Measurements from ENCODE around the gene MARF1. TPM values are rescaled to one million over a fixed set of nuclear protein-coding genes. Genes with fewer than 3 reads are reported as not detected.
"Not testable (repeated sequence)": the region's sequence is repeated elsewhere in the genome, so short reads cannot be mapped to it uniquely, and the experiment has no call there.

Gene MARF1
- total and polyA plus RNA-seq, 3 experiments from 2014 or later: 16.9 to 75.3 (median 69.0) TPM

GRCh38 chr16:15667091-15667742 lies 24.3 kb upstream of the MARF1 start:
- Mint-ChIP-seq H3K9me3 (no peaks in the 10 kb centered on the region), H3K4me1 (peaks cover 10 to 25% (median 17%) of the 10 kb centered on the region in 3 donors), H3K36me3 (peaks cover 0 to 86% (median 12%) of the 10 kb centered on the region in 3 donors), H3K27ac (peak overlapping the region in 1 of 8 donors; percentile 50), H3K4me3 (no peak overlapping the region), H3K27me3 (no peaks in the 10 kb centered on the region)
- peaks cover 38% of the 10 kb centered on the region for H3K36me3 ChIP-seq (ENCODE audit: insufficient read depth, low read length)
- H3K4me1 ChIP-seq (ENCODE audit: insufficient read depth, low read length): peaks cover 6% of the 10 kb centered on the region
- POLR2A ChIA-PET: no interaction called here
- CTCF ChIA-PET: interaction anchor here (1.5 kb wide), 1 partner anchor 8 kb away, joined by 6 read pairs; no protein-coding TSS in a partner anchor
- no peaks in the 10 kb centered on the region for H3K9me3 ChIP-seq (ENCODE audit: low read length)
- no peak for DNase-seq
- no peaks in the 10 kb centered on the region for H3K27me3 ChIP-seq (ENCODE audit: insufficient read depth, low read length, poor library complexity, severe bottlenecking)
- H3K4me3 ChIP-seq (ENCODE audit: low read length): no peak overlapping the region
- no peak overlapping the region for H3K27ac ChIP-seq (ENCODE audit: low read depth, low read length)

- Mint-ChIP-seq H3K9me3 (no peaks in the 10 kb centered on the region), H3K4me3 (no peak overlapping the region), H3K36me3 (peaks cover 0 to 83% (median 14%) of the 10 kb centered on the region in 3 donors), H3K27ac (no peak overlapping the region), H3K27me3 (no peaks in the 10 kb centered on the region), H3K4me1 (peaks cover 18 to 28% (median 25%) of the 10 kb centered on the region in 3 donors)
- Histone ChIP-seq H3K9me3 (ENCODE audit: low read length) (no peaks in the 10 kb centered on the region), H3K36me3 (ENCODE audit: insufficient read depth, low read length) (peaks cover 40% of the 10 kb centered on the region), H3K27ac (ENCODE audit: low read depth, low read length) (no peak overlapping the region), H3K4me3 (ENCODE audit: low read length) (no peak overlapping the region), H3K27me3 (ENCODE audit: insufficient read depth, low read length, poor library complexity, severe bottlenecking) (no peaks in the 10 kb centered on the region), H3K4me1 (ENCODE audit: insufficient read depth, low read length) (peaks cover 6% of the 10 kb centered on the region)
- POLR2A ChIA-PET: no interaction called here
- CTCF ChIA-PET: no interaction called here
- no peak for DNase-seq
Observed at GRCh38 chr16:15665107-15665506, 22.2 kb upstream of the MARF1 start.

GRCh38 chr16:15660203-15660601 lies 17.2 kb upstream of the MARF1 start:
- Histone ChIP-seq H3K27ac (ENCODE audit: low read depth, low read length) (peak overlapping the region; percentile 54), H3K4me3 (ENCODE audit: low read length) (no peak overlapping the region), H3K9me3 (ENCODE audit: low read length) (no peaks in the 10 kb centered on the region), H3K27me3 (ENCODE audit: insufficient read depth, low read length, poor library complexity, severe bottlenecking) (no peaks in the 10 kb centered on the region), H3K4me1 (ENCODE audit: insufficient read depth, low read length) (peaks cover 26% of the 10 kb centered on the region), H3K36me3 (ENCODE audit: insufficient read depth, low read length) (peaks cover 11% of the 10 kb centered on the region)
- Mint-ChIP-seq H3K9me3 (no peaks in the 10 kb centered on the region), H3K27ac (peak overlapping the region in 7 of 8 donors; percentile 23 to 98 (median 79)), H3K36me3 (peaks cover 0 to 54% (median 11%) of the 10 kb centered on the region in 3 donors), H3K27me3 (no peaks in the 10 kb centered on the region), H3K4me3 (peak overlapping the region in 4 of 7 donors; percentile 5 to 23 (median 12)), H3K4me1 (peaks cover 42 to 65% (median 58%) of the 10 kb centered on the region in 3 donors)
- ChIA-PET POLR2A (interaction anchor here (2.0 kb wide), 1 partner anchor 17 kb away, joined by 12 read pairs; the partner anchor contains the start of gene MARF1), CTCF (interaction anchor here (0.7 to 3.5 kb wide), 2 partner anchors 17 to 52 kb away, joined by 4 to 18 read pairs; partner anchors contain the start of gene MARF1)
- no peak for DNase-seq

- H3K9me3 ChIP-seq (ENCODE audit: low read length): no peaks in the 10 kb centered on the region
- Mint-ChIP-seq H3K9me3 (no peaks in the 10 kb centered on the region), H3K27me3 (no peaks in the 10 kb centered on the region), H3K4me3 (peak overlapping the region; percentile 8 to 78 (median 47)), H3K4me1 (peaks cover 44 to 75% (median 65%) of the 10 kb centered on the region in 3 donors), H3K27ac (peak overlapping the region; percentile 75 to 98 (median 88)), H3K36me3 (peaks cover 0 to 52% (median 11%) of the 10 kb centered on the region in 3 donors)
- peaks cover 6% of the 10 kb centered on the region for H3K36me3 ChIP-seq (ENCODE audit: insufficient read depth, low read length)
- H3K4me3 ChIP-seq (ENCODE audit: low read length): no peak overlapping the region
- POLR2A ChIA-PET: interaction anchor here (2.0 kb wide), 1 partner anchor 16 kb away, joined by 12 read pairs; the partner anchor contains the start of gene MARF1
- no peaks in the 10 kb centered on the region for H3K27me3 ChIP-seq (ENCODE audit: insufficient read depth, low read length, poor library complexity, severe bottlenecking)
- peaks cover 26% of the 10 kb centered on the region for H3K4me1 ChIP-seq (ENCODE audit: insufficient read depth, low read length)
- no peak for DNase-seq
- H3K27ac ChIP-seq (ENCODE audit: low read depth, low read length): no peak overlapping the region
- CTCF ChIA-PET: interaction anchor here (0.7 to 3.5 kb wide), 3 partner anchors 9 to 69 kb away, joined by 3 to 18 read pairs (median 6); partner anchors contain the start of gene MARF1
Observed at GRCh38 chr16:15658556-15658955, 15.6 kb upstream of the MARF1 start.

- H3K27ac ChIP-seq (ENCODE audit: low read depth, low read length): no peak overlapping the region
- no peak overlapping the region for H3K4me3 ChIP-seq (ENCODE audit: low read length)
- H3K9me3 ChIP-seq (ENCODE audit: low read length): no peaks in the 10 kb centered on the region
- Mint-ChIP-seq H3K27ac (peak overlapping the region; percentile 57 to 98 (median 79)), H3K4me1 (peaks cover 45 to 77% (median 69%) of the 10 kb centered on the region in 3 donors), H3K36me3 (peaks cover 0 to 54% (median 11%) of the 10 kb centered on the region in 3 donors), H3K27me3 (no peaks in the 10 kb centered on the region), H3K4me3 (no peak overlapping the region), H3K9me3 (no peaks in the 10 kb centered on the region)
- POLR2A ChIA-PET: interaction anchor here (2.0 kb wide), 1 partner anchor 15 kb away, joined by 12 read pairs; the partner anchor contains the start of gene MARF1
- H3K27me3 ChIP-seq (ENCODE audit: insufficient read depth, low read length, poor library complexity, severe bottlenecking): no peaks in the 10 kb centered on the region
- no peak for DNase-seq
- peaks cover 6% of the 10 kb centered on the region for H3K36me3 ChIP-seq (ENCODE audit: insufficient read depth, low read length)
- H3K4me1 ChIP-seq (ENCODE audit: insufficient read depth, low read length): peaks cover 28% of the 10 kb centered on the region
- CTCF ChIA-PET: interaction anchor here (3.5 kb wide), 1 partner anchor 15 kb away, joined by 18 read pairs; the partner anchor contains the start of gene MARF1
Observed at GRCh38 chr16:15658149-15658548, 15.2 kb upstream of the MARF1 start.

GRCh38 chr16:15655561-15655960 lies 12.6 kb upstream of the MARF1 start:
- POLR2A ChIA-PET; H3K36me3 ChIP-seq (ENCODE audit: insufficient read depth, low read length); DNase-seq; H3K27ac Mint-ChIP-seq; H3K27ac ChIP-seq (ENCODE audit: low read depth, low read length); H3K9me3 ChIP-seq (ENCODE audit: low read length); H3K4me3 ChIP-seq (ENCODE audit: low read length); H3K9me3 Mint-ChIP-seq; H3K27me3 ChIP-seq (ENCODE audit: insufficient read depth, low read length, poor library complexity, severe bottlenecking); CTCF ChIA-PET; H3K27me3 Mint-ChIP-seq; H3K4me3 Mint-ChIP-seq: not testable (repeated sequence)
- Mint-ChIP-seq H3K4me1 (peaks cover 50 to 85% (median 74%) of the 10 kb centered on the region in 3 donors), H3K36me3 (peaks cover 0 to 50% (median 10%) of the 10 kb centered on the region in 3 donors)
- H3K4me1 ChIP-seq (ENCODE audit: insufficient read depth, low read length): peaks cover 45% of the 10 kb centered on the region

- H3K27me3 ChIP-seq (ENCODE audit: insufficient read depth, low read length, poor library complexity, severe bottlenecking): no peaks in the 10 kb centered on the region
- H3K9me3 ChIP-seq (ENCODE audit: low read length): no peaks in the 10 kb centered on the region
- DNase-seq: no peak
- Mint-ChIP-seq H3K36me3 (peaks cover 0 to 50% (median 8%) of the 10 kb centered on the region in 3 donors), H3K27ac (peak overlapping the region in 1 of 8 donors; percentile 36), H3K9me3 (no peaks in the 10 kb centered on the region), H3K4me1 (peaks cover 49 to 82% (median 70%) of the 10 kb centered on the region in 3 donors), H3K27me3 (peaks cover 0 to 3% of the 10 kb centered on the region in 2 donors), H3K4me3 (no peak overlapping the region)
- H3K4me3 ChIP-seq (ENCODE audit: low read length): no peak overlapping the region
- peaks cover 3% of the 10 kb centered on the region for H3K36me3 ChIP-seq (ENCODE audit: insufficient read depth, low read length)
- H3K4me1 ChIP-seq (ENCODE audit: insufficient read depth, low read length): peaks cover 36% of the 10 kb centered on the region
- POLR2A ChIA-PET: no interaction called here
- no peak overlapping the region for H3K27ac ChIP-seq (ENCODE audit: low read depth, low read length)
- CTCF ChIA-PET: no interaction called here
Observed at GRCh38 chr16:15654591-15654990, 11.6 kb upstream of the MARF1 start.

GRCh38 chr16:15653227-15653626 lies 10.3 kb upstream of the MARF1 start:
- Histone ChIP-seq H3K27me3 (ENCODE audit: insufficient read depth, low read length, poor library complexity, severe bottlenecking) (no peaks in the 10 kb centered on the region), H3K9me3 (ENCODE audit: low read length) (no peaks in the 10 kb centered on the region), H3K27ac (ENCODE audit: low read depth, low read length) (no peak overlapping the region), H3K4me3 (ENCODE audit: low read length) (no peak overlapping the region), H3K36me3 (ENCODE audit: insufficient read depth, low read length) (peaks cover 3% of the 10 kb centered on the region), H3K4me1 (ENCODE audit: insufficient read depth, low read length) (peaks cover 30% of the 10 kb centered on the region)
- Mint-ChIP-seq H3K36me3 (peaks cover 0 to 48% (median 8%) of the 10 kb centered on the region in 3 donors), H3K27ac (peak overlapping the region in 7 of 8 donors; percentile 38 to 84 (median 66)), H3K9me3 (no peaks in the 10 kb centered on the region), H3K27me3 (peaks cover 0 to 3% of the 10 kb centered on the region in 2 donors), H3K4me3 (peak overlapping the region in 6 of 7 donors; percentile 38 to 99 (median 60)), H3K4me1 (peaks cover 41 to 74% (median 58%) of the 10 kb centered on the region in 3 donors)
- DNase-seq: no peak
- CTCF ChIA-PET: interaction anchor here (1.3 to 1.6 kb wide), 2 partner anchors 10 to 11 kb away, joined by 3 to 7 read pairs; partner anchors contain the start of gene MARF1
- POLR2A ChIA-PET: no interaction called here

Data from CD8-positive, alpha-beta memory T cell (primary cell).